ENCODE results near the gene NAXD. TPM values are rescaled to one million over a fixed set of nuclear protein-coding genes. Genes with fewer than 3 reads are reported as not detected.

Gene NAXD
- total and polyA plus RNA-seq, 8 donors = 17.4 to 56.4 (median 20.8) TPM

GRCh38 chr13:110643768-110644421, 28.6 kb downstream of the NAXD start:
- DNase-seq = no peak
- Histone ChIP-seq H3K4me3 (no peak overlapping the region), H3K4me1 (peaks cover 0 to 4% (median 0%) of the 10 kb centered on the region in 3 donors), H3K27ac (no peak overlapping the region), H3K27me3 (no peaks in the 10 kb centered on the region), H3K9me3 (no peaks in the 10 kb centered on the region), H3K36me3 (peaks cover 2 to 29% (median 3%) of the 10 kb centered on the region in 3 donors)
- FAIRE-seq = no peak
- intact Hi-C loops (cut with DNase I) = no loop called here
- 76 to 80% methylated on average over 13 of the region's 13 CpGs for WGBS, 2 donors
- ATAC-seq = no peak
- TF ChIP-seq CTCF (IDR thresholded peaks at IDR 0.05) = no peak

GRCh38 chr13:110644892-110645521, 29.7 kb downstream of the NAXD start:
- intact Hi-C loops (cut with DNase I) = no loop called here
- H3K4me1 ChIP-seq = peaks cover 0 to 4% (median 0%) of the 10 kb centered on the region in 3 donors
- H3K36me3 ChIP-seq = peaks cover 0 to 21% (median 3%) of the 10 kb centered on the region in 3 donors
- FAIRE-seq (no peak), DNase-seq (peak in 5 of 6 donors; percentile 46 to 86 (median 63)), ATAC-seq (peak; percentile 55 to 83 (median 80))
- H3K27me3 ChIP-seq = no peaks in the 10 kb centered on the region
- TF ChIP-seq CTCF (IDR thresholded peaks at IDR 0.05) = no peak
- no peak overlapping the region for H3K4me3 ChIP-seq
- no peaks in the 10 kb centered on the region for H3K9me3 ChIP-seq
- H3K27ac ChIP-seq = no peak overlapping the region
- 35 to 40% methylated on average over 24 to 28 of the region's 28 CpGs for WGBS, 2 donors

GRCh38 chr13:110645750-110646149, 30.4 kb downstream of the NAXD start:
- no peak for DNase-seq
- Histone ChIP-seq H3K27ac (no peak overlapping the region), H3K9me3 (no peaks in the 10 kb centered on the region), H3K4me1 (peaks cover 0 to 4% (median 0%) of the 10 kb centered on the region in 3 donors), H3K27me3 (no peaks in the 10 kb centered on the region), H3K4me3 (no peak overlapping the region), H3K36me3 (peaks cover 0 to 21% (median 3%) of the 10 kb centered on the region in 3 donors)
- intact Hi-C loops (cut with DNase I) = no loop called here
- no peak for TF ChIP-seq CTCF (IDR thresholded peaks at IDR 0.05)
- WGBS, 2 donors = 82 to 90% methylated on average over 15 of the region's 15 CpGs
- FAIRE-seq = no peak
- no peak for ATAC-seq

GRCh38 chr13:110646442-110647364, 31.4 kb downstream of the NAXD start:
- Histone ChIP-seq H3K4me3 (no peak overlapping the region), H3K9me3 (no peaks in the 10 kb centered on the region), H3K27me3 (no peaks in the 10 kb centered on the region), H3K36me3 (peaks cover 0 to 13% (median 0%) of the 10 kb centered on the region in 3 donors), H3K4me1 (peaks cover 0 to 4% (median 0%) of the 10 kb centered on the region in 3 donors), H3K27ac (no peak overlapping the region)
- no peak for DNase-seq
- intact Hi-C loops (cut with DNase I) = no loop called here
- 91% methylated on average over 29 of the region's 29 CpGs for WGBS, 2 donors
- no peak for FAIRE-seq
- no peak for ATAC-seq
- no peak for TF ChIP-seq CTCF (IDR thresholded peaks at IDR 0.05)
